GM23248 (cell line): ENCODE data around the gene PRAMEF13.
"Not testable (repeated sequence)": the region's sequence is repeated elsewhere in the genome, so short reads cannot be mapped to it uniquely, and the experiment has no call there.

ENCODE experiments used
- EZH2 ChIP-seq: fragments of 200-600 bp; sonication (generic); IDR thresholded peaks from 2 replicates; pipeline ENCODE4 v1.6.1; 2018; ENCODE audit warnings: antibody characterized with exemption, mild to moderate bottlenecking; ENCODE audit not compliant: insufficient read depth, poor library complexity, severe bottlenecking
- EZH2phosphoT487 ChIP-seq: fragments of 200-600 bp; sonication (generic); IDR thresholded peaks from 2 replicates; pipeline ENCODE4 v1.6.1; 2018; ENCODE audit warnings: antibody characterized with exemption, moderate library complexity, mild to moderate bottlenecking, low read depth; ENCODE audit not compliant: insufficient read depth

DNA sequence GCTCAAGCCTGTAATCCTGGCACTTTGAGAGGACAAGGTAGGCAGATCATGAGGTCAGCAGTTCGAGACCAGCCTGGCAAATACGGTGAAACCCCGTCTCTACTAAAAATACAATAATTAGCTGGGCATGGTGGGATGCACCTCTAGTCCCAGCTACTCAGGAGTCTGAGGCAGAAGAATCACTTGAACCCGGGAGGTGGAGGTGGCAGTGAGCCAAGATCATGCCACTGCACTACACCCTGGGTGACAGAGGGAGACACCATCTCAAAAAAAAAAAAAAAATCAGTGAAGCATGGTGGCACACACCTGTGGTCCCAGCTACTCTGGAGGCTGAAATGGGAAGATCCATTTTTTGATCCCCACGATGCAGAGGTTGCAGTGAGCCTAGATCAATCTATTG, 28.9 kb upstream of the PRAMEF13 start:
- TF ChIP-seq EZH2, EZH2phosphoT487: not testable (repeated sequence)
